Activated CD4-positive, alpha-beta T cell treated with anti-CD3 and anti-CD28 coated beads, Interleukin-2, Interleukin-6, amounts not matched to agents 100 ng/mL and 50 ng/mL, durations not matched to agents 16 hours and 8 hours (primary cell): Measurements from ENCODE around the gene C22orf15.
A peak's percentile ranks its signal among the peaks of the same experiment; 100 is the strongest.

ENCODE experiments used
- DNase-seq: peaks from one replicate; pipeline ENCODE4 v3.0.0-alpha.2; 2020

The C22orf15 gene

GRCh38 chr22:23751441-23751996 is 11.3 kb upstream of the C22orf15 start:
- DNase-seq = no peak

GRCh38 chr22:23752090-23752691 is 10.6 kb upstream of the C22orf15 start:
- DNase-seq = no peak

- no peak for DNase-seq
These were observed 10.0 kb upstream of the C22orf15 start for GRCh38 chr22:23752750-23753149.

- no peak for DNase-seq
These were observed 9.4 kb upstream of the C22orf15 start for GRCh38 chr22:23753385-23753784.

GRCh38 chr22:23754220-23754919 is 8.4 kb upstream of the C22orf15 start, which contains the start of gene VPREB3:
TSS of gene VPREB3 (minus strand) at chr22:23754425. CDS start at chr22:23754363, 62 bp downstream.
- no peak for DNase-seq

- no peak for DNase-seq
These were observed 7.7 kb upstream of the C22orf15 start for GRCh38 chr22:23754980-23755636.

GRCh38 chr22:23755711-23756110 is 7.1 kb upstream of the C22orf15 start:
- no peak for DNase-seq

- no peak for DNase-seq
These were observed 5.9 kb upstream of the C22orf15 start for GRCh38 chr22:23756891-23757290.

- DNase-seq = no peak
These were observed 3.2 kb upstream of the C22orf15 start for GRCh38 chr22:23759566-23759965.

- DNase-seq = no peak
These were observed 2.7 kb upstream of the C22orf15 start for GRCh38 chr22:23760056-23760455.

GRCh38 chr22:23763579-23763945 is 772 bp downstream of the C22orf15 start:
- DNase-seq = peak; percentile 58

GRCh38 chr22:23763954-23764353 is 1.2 kb downstream of the C22orf15 start:
- DNase-seq = no peak

GRCh38 chr22:23764899-23765881 is 2.4 kb downstream of the C22orf15 start:
- no peak for DNase-seq

- DNase-seq = no peak
These were observed 4.5 kb downstream of the C22orf15 start for GRCh38 chr22:23767303-23767672.

- DNase-seq = peak; percentile 88
These were observed 5.1 kb downstream of the C22orf15 start, which contains the start of gene CHCHD10 for GRCh38 chr22:23767673-23768548. TSS of gene CHCHD10 (minus strand) at chr22:23767972. CDS start at chr22:23767874, 98 bp downstream.

- no peak for DNase-seq
These were observed 6.7 kb downstream of the C22orf15 start for GRCh38 chr22:23769321-23769965.

- DNase-seq = no peak
These were observed 9.5 kb downstream of the C22orf15 start for GRCh38 chr22:23772315-23772648.

GRCh38 chr22:23772649-23773473 is 10.1 kb downstream of the C22orf15 start, which contains the start of gene MMP11:
TSS of gene MMP11 (plus strand) at chr22:23772849. CDS start at chr22:23772871, 22 bp downstream.
- peak; percentile 45 for DNase-seq

- DNase-seq = no peak
These were observed 10.8 kb downstream of the C22orf15 start for GRCh38 chr22:23773483-23774113.
